CD4-positive, alpha-beta memory T cell (primary cell): ENCODE results near the gene GALNT10. TPM values are rescaled to one million over a fixed set of nuclear protein-coding genes. Genes with fewer than 3 reads are reported as not detected.

Experiments used
- CTCF ChIA-PET: fragments of 350-600 bp; sonication (Branson Sonifier 250); formaldehyde crosslinking; loops from one replicate; lab custom pipeline; 2021; ENCODE audit warnings: inconsistent platforms; ENCODE audit not compliant: partially characterized antibody; lab: Charles Lee
- POLR2A ChIA-PET: fragments of 350-600 bp; sonication (Branson Sonifier 250); formaldehyde crosslinking; loops from one replicate; lab custom pipeline; 2021; ENCODE audit not compliant: partially characterized antibody; lab: Charles Lee
- DNase-seq, 5 donors: peaks; one replicate each; pipeline versions ENCODE4 v3.0.0 to v3.0.0-alpha.2; 2020 to 2022; ENCODE audit warnings: mixed read lengths in 1 of 5
- H3K27ac ChIP-seq: one replicate; pipeline ENCODE4 v1.7.0; 2013; ENCODE audit warnings: low read depth, low read length
- H3K27me3 ChIP-seq: 2 replicates; pipeline ENCODE4 v1.7.0; 2013; ENCODE audit warnings: mild to moderate bottlenecking, low read length, moderate library complexity; ENCODE audit not compliant: insufficient read depth
- H3K36me3 ChIP-seq: 2 replicates; pipeline ENCODE4 v1.7.0; 2013; ENCODE audit warnings: mild to moderate bottlenecking, low read length, moderate library complexity; ENCODE audit not compliant: insufficient read depth
- H3K4me1 ChIP-seq: 2 replicates; pipeline ENCODE4 v1.7.0; 2013; ENCODE audit warnings: mild to moderate bottlenecking, low read length, moderate library complexity; ENCODE audit not compliant: insufficient read depth
- H3K4me3 ChIP-seq, 2 donors: one replicate each; pipeline ENCODE4 v1.7.0; 2013; ENCODE audit warnings: low read length in 2 of 2, mild to moderate bottlenecking in 1 of 2
- H3K9me3 ChIP-seq, 2 donors: one replicate each; pipeline ENCODE4 v1.7.0; 2013; ENCODE audit warnings: low read length in 2 of 2, control low read depth in 1 of 2; ENCODE audit not compliant: control insufficient read depth in 1 of 2
- H3K27ac Mint-ChIP-seq, 7 donors: one replicate each; pipeline ENCODE4 v1.8.0; 2020 to 2021; ENCODE audit warnings: mixed read lengths in 7 of 7, mild to moderate bottlenecking in 6 of 7, inconsistent platforms in 3 of 7, moderate library complexity in 3 of 7
- H3K27me3 Mint-ChIP-seq, 2 donors: one replicate each; pipeline ENCODE4 v1.8.0; 2020 to 2021; ENCODE audit warnings: mixed read lengths in 2 of 2
- H3K36me3 Mint-ChIP-seq, 2 donors: one replicate each; pipeline ENCODE4 v1.8.0; 2020 to 2021; ENCODE audit warnings: mixed read lengths in 2 of 2, inconsistent platforms in 1 of 2, mild to moderate bottlenecking in 1 of 2
- H3K4me1 Mint-ChIP-seq, 4 donors: one replicate each; pipeline ENCODE4 v1.8.0; 2020 to 2021; ENCODE audit warnings: mixed read lengths in 4 of 4, mild to moderate bottlenecking in 1 of 4
- H3K4me3 Mint-ChIP-seq, 8 donors: one replicate each; pipeline ENCODE4 v1.8.0; 2020 to 2021; ENCODE audit warnings: mixed read lengths in 8 of 8, mild to moderate bottlenecking in 7 of 8, moderate library complexity in 6 of 8, inconsistent platforms in 3 of 8
- H3K9me3 Mint-ChIP-seq, 8 donors: one replicate each; pipeline ENCODE4 v1.8.0; 2020 to 2021; ENCODE audit warnings: mixed read lengths in 8 of 8, mild to moderate bottlenecking in 5 of 8, inconsistent platforms in 3 of 8, moderate library complexity in 1 of 8
- intact Hi-C: fragments of 100-400 bp; cut with micrococcal nuclease; formaldehyde crosslinking; loops from one replicate; pipeline ENCODE4 v1.15.1; 2023
- polyA plus RNA-seq, 2 donors: library from polyadenylated mRNA; unstranded; fragments of 300-500 nt; fragmentation: Illumina TruSeq; gene quantifications; one replicate each; pipeline ENCODE4 v1.2.3, GENCODE V29; 2021
- total RNA-seq, 2 experiments: library from RNA; stranded (reverse); gene quantifications; one replicate each; pipeline ENCODE4 v1.2.3, GENCODE V29; 2021

GALNT10 gene
- total and polyA plus RNA-seq, 4 experiments from 2014 or later = 9.6 to 35.7 (median 26.8) TPM

GRCh38 chr5:154374264-154374663 is 183.7 kb downstream of the GALNT10 start:
- Histone ChIP-seq H3K27me3 (no peaks in the 10 kb centered on the region), H3K36me3 (peaks cover 10% of the 10 kb centered on the region), H3K27ac (no peak overlapping the region), H3K4me3 (no peak overlapping the region), H3K4me1 (no peaks in the 10 kb centered on the region), H3K9me3 (no peaks in the 10 kb centered on the region)
- no peak for DNase-seq
- Mint-ChIP-seq H3K27me3 (no peaks in the 10 kb centered on the region), H3K9me3 (no peaks in the 10 kb centered on the region), H3K4me1 (peaks cover 0 to 4% (median 2%) of the 10 kb centered on the region in 4 donors), H3K36me3 (peaks cover 33 to 68% of the 10 kb centered on the region in 2 donors), H3K27ac (peak overlapping the region in 1 of 7 donors; percentile 14), H3K4me3 (no peak overlapping the region)
- ChIA-PET CTCF (interaction anchor here (0.9 kb wide), 1 partner anchor 31 kb away, joined by 4 read pairs; no protein-coding TSS in a partner anchor), POLR2A (no interaction called here)
- intact Hi-C loops = no loop called here

- intact Hi-C loops = no loop called here
Observed at GRCh38 chr5:154375329-154376008, 184.9 kb downstream of the GALNT10 start.

GRCh38 chr5:154376481-154376880 is 185.9 kb downstream of the GALNT10 start:
- intact Hi-C loops = no loop called here
- no peaks in the 10 kb centered on the region for H3K27me3 ChIP-seq
- H3K36me3 ChIP-seq = peaks cover 16% of the 10 kb centered on the region
- Mint-ChIP-seq H3K27ac (no peak overlapping the region), H3K9me3 (no peaks in the 10 kb centered on the region), H3K27me3 (no peaks in the 10 kb centered on the region), H3K4me1 (peaks cover 0 to 4% (median 0%) of the 10 kb centered on the region in 4 donors), H3K36me3 (peaks cover 37 to 74% of the 10 kb centered on the region in 2 donors), H3K4me3 (no peak overlapping the region)
- no peak overlapping the region for H3K27ac ChIP-seq
- CTCF ChIA-PET = no interaction called here
- DNase-seq = no peak
- no peak overlapping the region for H3K4me3 ChIP-seq
- POLR2A ChIA-PET = no interaction called here
- H3K9me3 ChIP-seq = no peaks in the 10 kb centered on the region
- no peaks in the 10 kb centered on the region for H3K4me1 ChIP-seq

More at GRCh38 chr5:154375329-154376008, 184.9 kb downstream of the GALNT10 start:
- Mint-ChIP-seq H3K27ac (peak overlapping the region in 2 of 7 donors; percentile 5 to 25), H3K36me3 (peaks cover 34 to 72% of the 10 kb centered on the region in 2 donors), H3K4me1 (peaks cover 0 to 4% (median 0%) of the 10 kb centered on the region in 4 donors), H3K9me3 (no peaks in the 10 kb centered on the region), H3K27me3 (no peaks in the 10 kb centered on the region), H3K4me3 (no peak overlapping the region)
- Histone ChIP-seq H3K36me3 (peaks cover 11% of the 10 kb centered on the region), H3K4me1 (no peaks in the 10 kb centered on the region), H3K9me3 (no peaks in the 10 kb centered on the region), H3K27me3 (no peaks in the 10 kb centered on the region), H3K4me3 (no peak overlapping the region), H3K27ac (no peak overlapping the region)
- no peak for DNase-seq
- POLR2A ChIA-PET = no interaction called here
- CTCF ChIA-PET = no interaction called here

- DNase-seq = no peak
- Histone ChIP-seq H3K27me3 (no peaks in the 10 kb centered on the region), H3K36me3 (peaks cover 16% of the 10 kb centered on the region), H3K4me3 (no peak overlapping the region), H3K27ac (no peak overlapping the region), H3K9me3 (no peaks in the 10 kb centered on the region), H3K4me1 (no peaks in the 10 kb centered on the region)
- ChIA-PET CTCF (no interaction called here), POLR2A (no interaction called here)
- Mint-ChIP-seq H3K27ac (peak overlapping the region in 2 of 7 donors; percentile 19 to 51), H3K9me3 (no peaks in the 10 kb centered on the region), H3K36me3 (peaks cover 47 to 79% of the 10 kb centered on the region in 2 donors), H3K27me3 (no peaks in the 10 kb centered on the region), H3K4me3 (no peak overlapping the region), H3K4me1 (peaks cover 0 to 4% (median 0%) of the 10 kb centered on the region in 4 donors)
- intact Hi-C loops = no loop called here
Observed at GRCh38 chr5:154377754-154378533, 187.4 kb downstream of the GALNT10 start.

GRCh38 chr5:154380263-154380662 is 189.7 kb downstream of the GALNT10 start:
- POLR2A ChIA-PET = no interaction called here
- H3K27me3 Mint-ChIP-seq = no peaks in the 10 kb centered on the region
- H3K9me3 Mint-ChIP-seq = no peaks in the 10 kb centered on the region
- H3K9me3 ChIP-seq = no peaks in the 10 kb centered on the region
- H3K4me3 Mint-ChIP-seq = no peak overlapping the region
- DNase-seq = no peak
- peaks cover 0 to 17% (median 8%) of the 10 kb centered on the region in 4 donors for H3K4me1 Mint-ChIP-seq
- no peak overlapping the region for H3K27ac Mint-ChIP-seq
- peaks cover 16% of the 10 kb centered on the region for H3K36me3 ChIP-seq
- CTCF ChIA-PET = interaction anchor here (1.3 kb wide), 1 partner anchor 308 kb away, joined by 5 read pairs; no protein-coding TSS in a partner anchor
- intact Hi-C loops = no loop called here
- no peaks in the 10 kb centered on the region for H3K27me3 ChIP-seq
- no peaks in the 10 kb centered on the region for H3K4me1 ChIP-seq
- H3K36me3 Mint-ChIP-seq = peaks cover 51 to 77% of the 10 kb centered on the region in 2 donors
- H3K4me3 ChIP-seq = no peak overlapping the region
- no peak overlapping the region for H3K27ac ChIP-seq

- POLR2A ChIA-PET = no interaction called here
- Mint-ChIP-seq H3K27ac (peak overlapping the region in 4 of 7 donors; percentile 26 to 79 (median 52)), H3K4me3 (peak overlapping the region in 4 of 8 donors; percentile 17 to 71 (median 47)), H3K9me3 (no peaks in the 10 kb centered on the region), H3K36me3 (peaks cover 43 to 55% of the 10 kb centered on the region in 2 donors), H3K4me1 (peaks cover 0 to 17% (median 11%) of the 10 kb centered on the region in 4 donors), H3K27me3 (no peaks in the 10 kb centered on the region)
- Histone ChIP-seq H3K27me3 (no peaks in the 10 kb centered on the region), H3K36me3 (peaks cover 11% of the 10 kb centered on the region), H3K4me3 (no peak overlapping the region), H3K27ac (no peak overlapping the region), H3K4me1 (no peaks in the 10 kb centered on the region), H3K9me3 (no peaks in the 10 kb centered on the region)
- intact Hi-C loops = no loop called here
- DNase-seq = no peak
- CTCF ChIA-PET = interaction anchor here (2.6 kb wide), 1 partner anchor 20 kb away, joined by 8 read pairs; no protein-coding TSS in a partner anchor
Observed at GRCh38 chr5:154384480-154385235, 194.1 kb downstream of the GALNT10 start.

- peaks cover 0 to 17% (median 11%) of the 10 kb centered on the region in 4 donors for H3K4me1 Mint-ChIP-seq
- no peak overlapping the region for H3K27ac ChIP-seq
- peak overlapping the region in 5 of 7 donors; percentile 13 to 79 (median 36) for H3K27ac Mint-ChIP-seq
- intact Hi-C loops = no loop called here
- DNase-seq = no peak
- H3K4me3 ChIP-seq = no peak overlapping the region
- H3K4me3 Mint-ChIP-seq = peak overlapping the region in 4 of 8 donors; percentile 17 to 53 (median 31)
- H3K27me3 ChIP-seq = no peaks in the 10 kb centered on the region
- H3K27me3 Mint-ChIP-seq = no peaks in the 10 kb centered on the region
- H3K9me3 Mint-ChIP-seq = no peaks in the 10 kb centered on the region
- H3K4me1 ChIP-seq = no peaks in the 10 kb centered on the region
- POLR2A ChIA-PET = no interaction called here
- no peaks in the 10 kb centered on the region for H3K9me3 ChIP-seq
- CTCF ChIA-PET = no interaction called here
- peaks cover 40 to 57% of the 10 kb centered on the region in 2 donors for H3K36me3 Mint-ChIP-seq
- peaks cover 11% of the 10 kb centered on the region for H3K36me3 ChIP-seq
Observed at GRCh38 chr5:154385236-154385512, 194.6 kb downstream of the GALNT10 start.
